Activated CD4-positive, alpha-beta memory T cell treated with anti-CD3 and anti-CD28 coated beads for 36 hours (primary cell): ENCODE data around the gene IL17A. TPM values are rescaled to one million over a fixed set of nuclear protein-coding genes. Genes with fewer than 3 reads are reported as not detected.
"Not testable (repeated sequence)": the region's sequence is repeated elsewhere in the genome, so short reads cannot be mapped to it uniquely, and the experiment has no call there.

Experiments used
- CTCF ChIA-PET: fragments of 350-600 bp; sonication (Branson Sonifier 250); formaldehyde crosslinking; loops from one replicate; lab custom pipeline; 2021; ENCODE audit warnings: antibody characterized with exemption, inconsistent platforms; lab: Charles Lee
- POLR2A ChIA-PET: fragments of 350-600 bp; sonication (Branson Sonifier 250); formaldehyde crosslinking; loops from one replicate; lab custom pipeline; 2021; ENCODE audit warnings: antibody characterized with exemption; lab: Charles Lee
- DNase-seq: peaks from one replicate; pipeline ENCODE4 v3.0.0-alpha.2; 2020
- H3K27ac Mint-ChIP-seq: one replicate; pipeline ENCODE4 v1.8.0; 2021; ENCODE audit warnings: mixed read lengths
- H3K27me3 Mint-ChIP-seq: one replicate; pipeline ENCODE4 v1.8.0; 2021; ENCODE audit warnings: mixed read lengths
- H3K36me3 Mint-ChIP-seq: one replicate; pipeline ENCODE4 v1.8.0; 2021; ENCODE audit warnings: mixed read lengths
- H3K4me1 Mint-ChIP-seq: one replicate; pipeline ENCODE4 v1.8.0; 2021; ENCODE audit warnings: low read depth, mixed read lengths
- H3K4me3 Mint-ChIP-seq: one replicate; pipeline ENCODE4 v1.8.0; 2021; ENCODE audit warnings: mild to moderate bottlenecking, mixed read lengths
- H3K9me3 Mint-ChIP-seq: one replicate; pipeline ENCODE4 v1.8.0; 2021; ENCODE audit warnings: mixed read lengths
- intact Hi-C: fragments of 100-400 bp; cut with micrococcal nuclease; formaldehyde crosslinking; loops from one replicate; pipeline ENCODE4 v1.15.1; 2023
- total RNA-seq, 2 experiments: library from RNA; stranded (reverse); gene quantifications; one replicate each; pipeline ENCODE4 v1.2.3, GENCODE V29; 2021

Gene IL17A
- total RNA-seq, 2 experiments from 2014 or later, result 33.7 to 35.3 TPM

DNA sequence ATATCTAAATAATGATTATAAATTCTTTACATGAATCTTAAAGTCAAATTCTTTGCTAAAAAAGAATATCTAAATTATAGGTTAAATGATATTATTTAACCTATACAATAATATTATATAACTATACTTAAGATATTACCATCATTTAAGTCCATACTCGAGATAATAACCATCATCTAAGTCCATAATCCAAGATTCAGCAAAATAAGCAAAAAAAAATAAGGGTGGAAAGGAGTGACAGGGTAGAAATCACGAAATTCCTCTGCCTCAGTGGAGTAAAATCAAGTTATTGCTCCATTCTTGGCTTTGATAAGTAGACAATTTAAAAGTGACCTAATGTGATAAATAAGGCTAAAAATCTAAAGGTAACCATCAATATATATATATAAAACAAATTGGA lies 9.7 kb downstream of the IL17A start:
- Mint-ChIP-seq H3K4me3 (no peak overlapping the region), H3K27ac (no peak overlapping the region), H3K27me3 (peaks cover 29% of the 10 kb centered on the region), H3K36me3 (no peaks in the 10 kb centered on the region), H3K4me1 (peaks cover under 1% of the 10 kb centered on the region), H3K9me3 (peaks cover 13% of the 10 kb centered on the region)
- ChIA-PET POLR2A (no interaction called here), CTCF (interaction anchor here (0.6 kb wide), 1 partner anchor 11 kb away, joined by 3 read pairs; no protein-coding TSS in a partner anchor)
- DNase-seq, result no peak
- intact Hi-C loops, result no loop called here

DNA sequence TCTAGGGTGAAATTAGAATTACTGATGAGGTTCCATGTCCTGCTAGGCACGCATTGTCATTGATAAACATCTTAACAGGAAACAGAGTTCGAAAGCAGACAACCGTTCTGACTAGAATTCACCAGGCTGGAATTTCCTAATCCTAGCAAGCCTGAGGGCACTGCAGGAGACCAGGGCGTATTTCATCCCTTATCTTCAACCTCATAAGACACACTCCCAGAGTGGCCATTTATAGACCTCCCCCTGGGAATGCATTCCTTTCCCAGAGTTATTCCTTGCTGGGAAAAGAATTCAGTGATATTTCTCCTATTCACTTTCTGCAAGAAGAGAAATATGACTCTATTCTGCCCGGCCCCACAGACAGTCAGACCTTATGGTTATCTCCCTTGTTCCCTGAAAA lies 13.9 kb downstream of the IL17A start:
- H3K4me1 Mint-ChIP-seq, POLR2A ChIA-PET, H3K27ac Mint-ChIP-seq, H3K4me3 Mint-ChIP-seq, DNase-seq, H3K36me3 Mint-ChIP-seq, CTCF ChIA-PET: not testable (repeated sequence)
- Mint-ChIP-seq H3K9me3 (peaks cover 26% of the 10 kb centered on the region), H3K27me3 (peaks cover 23% of the 10 kb centered on the region)
- intact Hi-C loops, result loop anchor here (2.0 kb wide), 1 partner anchor 39 kb away; no protein-coding TSS in a partner anchor

DNA sequence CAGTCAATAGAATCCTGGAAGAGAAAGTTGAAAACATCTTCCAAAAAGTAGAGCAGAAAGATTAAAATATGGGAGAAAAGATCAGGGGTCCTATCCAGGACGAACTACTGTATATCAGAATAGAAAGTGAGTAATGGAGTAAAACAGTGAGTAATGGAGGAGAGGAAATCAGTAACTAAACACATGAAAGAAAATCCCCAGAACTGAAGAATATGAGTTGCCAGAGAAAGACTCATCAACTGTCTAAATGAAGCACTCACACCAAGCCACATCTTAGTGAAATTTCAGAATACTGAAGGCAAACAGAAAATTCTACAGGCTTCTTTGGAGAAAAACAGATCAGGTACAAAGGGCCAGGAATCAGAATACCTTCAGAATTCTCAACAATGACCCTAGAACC lies 14.9 kb downstream of the IL17A start:
- peaks cover 9% of the 10 kb centered on the region for H3K4me1 Mint-ChIP-seq
- no peak for DNase-seq
- intact Hi-C loops, result loop anchor here (1.0 to 2.0 kb wide), 3 partner anchors 9 to 40 kb away; no protein-coding TSS in a partner anchor
- ChIA-PET CTCF (no interaction called here), POLR2A (no interaction called here)
- H3K27me3 Mint-ChIP-seq, result peaks cover 22% of the 10 kb centered on the region
- H3K27ac Mint-ChIP-seq, result peak overlapping the region; percentile 61
- peaks cover 26% of the 10 kb centered on the region for H3K9me3 Mint-ChIP-seq
- no peaks in the 10 kb centered on the region for H3K36me3 Mint-ChIP-seq
- H3K4me3 Mint-ChIP-seq, result no peak overlapping the region

DNA sequence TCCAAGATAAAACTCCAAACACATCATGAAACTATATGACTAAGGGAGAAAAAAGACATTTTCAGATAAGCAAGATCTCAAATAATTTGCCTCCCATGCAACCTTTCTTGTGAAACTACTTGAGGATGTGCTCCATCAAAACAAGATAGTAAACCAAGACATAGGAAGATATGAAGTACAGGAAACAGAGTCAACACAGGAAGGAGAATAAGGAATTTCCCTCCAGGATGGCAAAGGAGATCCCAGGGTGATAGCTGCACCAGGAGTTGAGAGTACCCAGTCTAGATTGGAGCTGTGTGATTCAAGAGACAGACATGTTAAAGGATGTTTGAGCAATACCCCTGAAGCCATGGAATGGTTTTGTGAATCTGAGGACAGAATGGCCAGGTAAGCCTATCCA lies 15.3 kb downstream of the IL17A start:
- no peaks in the 10 kb centered on the region for H3K36me3 Mint-ChIP-seq
- POLR2A ChIA-PET, result no interaction called here

DNA sequence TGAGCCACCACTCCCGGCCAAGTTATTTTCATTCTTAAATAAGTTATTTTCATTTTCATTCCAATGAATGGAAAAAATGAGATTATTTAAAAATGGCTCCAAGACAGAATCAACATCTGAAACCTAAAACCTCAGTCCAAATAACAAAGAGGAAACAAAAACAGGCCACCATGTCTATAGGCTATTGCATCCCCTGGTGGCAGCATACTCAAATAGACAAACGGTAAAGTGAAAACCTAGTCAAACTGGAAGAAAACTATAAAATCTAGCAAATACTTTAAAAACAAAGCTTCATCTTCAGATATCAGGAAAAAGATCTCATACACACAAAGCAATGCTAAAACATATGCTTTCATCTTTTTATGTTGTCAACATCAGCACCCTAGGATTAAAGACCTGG lies 20.9 kb downstream of the IL17A start:
- Mint-ChIP-seq H3K27me3 (peaks cover 22% of the 10 kb centered on the region), H3K4me3 (no peak overlapping the region), H3K4me1 (peaks cover 9% of the 10 kb centered on the region), H3K27ac (no peak overlapping the region), H3K36me3 (no peaks in the 10 kb centered on the region), H3K9me3 (peaks cover 2% of the 10 kb centered on the region)
- POLR2A ChIA-PET, result no interaction called here
- intact Hi-C loops, result no loop called here
- no peak for DNase-seq
- CTCF ChIA-PET, result interaction anchor here (1.6 kb wide), 1 partner anchor 57 kb away, joined by 3 read pairs; no protein-coding TSS in a partner anchor

More for the DNA sequence above, 15.3 kb downstream of the IL17A start:
- no peak for DNase-seq
- Mint-ChIP-seq H3K9me3 (peaks cover 26% of the 10 kb centered on the region), H3K27ac (peak overlapping the region; percentile 61), H3K4me3 (no peak overlapping the region), H3K4me1 (peaks cover 9% of the 10 kb centered on the region), H3K27me3 (peaks cover 22% of the 10 kb centered on the region)
- CTCF ChIA-PET, result no interaction called here
- intact Hi-C loops, result loop anchor here (1.0 to 2.0 kb wide), 3 partner anchors 9 to 41 kb away; no protein-coding TSS in a partner anchor

DNA sequence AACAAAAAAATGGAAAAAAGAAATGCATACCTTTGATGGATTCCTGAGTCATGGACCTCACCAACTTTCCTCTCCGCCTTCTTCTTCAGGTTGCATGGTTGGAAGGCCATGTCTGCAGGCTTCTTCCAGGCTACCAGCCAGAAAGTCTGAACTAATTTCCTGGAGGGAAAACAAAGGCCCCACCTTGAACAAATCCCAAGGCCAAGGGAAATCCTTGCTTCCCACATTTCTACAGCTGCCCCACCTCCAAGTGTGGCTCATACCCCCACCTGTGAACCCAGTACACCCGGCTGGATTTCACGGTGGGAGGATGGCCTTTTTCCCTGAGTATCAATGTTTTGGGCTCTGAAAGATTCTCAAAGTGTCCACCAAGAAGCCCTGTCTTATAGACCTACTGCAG lies 22.4 kb downstream of the IL17A start:
- POLR2A ChIA-PET, result no interaction called here
- Mint-ChIP-seq H3K4me3 (no peak overlapping the region), H3K4me1 (peaks cover 16% of the 10 kb centered on the region), H3K36me3 (no peaks in the 10 kb centered on the region), H3K9me3 (peaks cover 2% of the 10 kb centered on the region), H3K27me3 (peaks cover 29% of the 10 kb centered on the region), H3K27ac (no peak overlapping the region)
- intact Hi-C loops, result loop anchor here (1.0 kb wide), 2 partner anchors 26 to 51 kb away; no protein-coding TSS in a partner anchor
- CTCF ChIA-PET, result interaction anchor here (1.4 to 2.2 kb wide), 3 partner anchors 22 to 55 kb away, joined by 3 to 6 read pairs (median 3); no protein-coding TSS in a partner anchor
- DNase-seq, result no peak

DNA sequence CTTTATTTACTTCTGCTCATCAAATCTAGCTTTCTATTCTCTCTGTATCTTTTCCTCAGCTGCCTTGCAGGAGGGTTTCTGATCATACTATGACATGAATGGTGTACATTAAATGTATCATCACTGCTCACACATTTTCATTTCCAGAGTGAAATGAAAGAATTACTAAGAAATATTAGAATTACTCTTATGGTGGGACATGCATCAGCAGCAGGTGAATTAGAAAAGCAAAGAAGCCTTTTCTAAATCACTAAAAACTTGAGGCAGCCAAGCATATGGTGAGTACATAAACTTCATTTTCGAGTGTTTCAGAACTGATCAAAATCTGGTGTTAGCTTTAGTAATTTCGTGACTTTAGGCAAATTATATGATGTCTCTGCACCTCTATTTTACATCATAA lies 23.6 kb downstream of the IL17A start:
- Mint-ChIP-seq H3K4me3 (no peak overlapping the region), H3K27ac (no peak overlapping the region), H3K27me3 (peaks cover 27% of the 10 kb centered on the region), H3K4me1 (peaks cover 16% of the 10 kb centered on the region), H3K9me3 (peaks cover under 1% of the 10 kb centered on the region), H3K36me3 (no peaks in the 10 kb centered on the region)
- intact Hi-C loops, result loop anchor here (1.0 to 5.0 kb wide), 4 partner anchors 8 to 52 kb away; no protein-coding TSS in a partner anchor
- POLR2A ChIA-PET, result no interaction called here
- no peak for DNase-seq
- CTCF ChIA-PET, result interaction anchor here (0.6 to 3.1 kb wide), 5 partner anchors 18 to 49 kb away, joined by 3 to 19 read pairs (median 5); no protein-coding TSS in a partner anchor

DNA sequence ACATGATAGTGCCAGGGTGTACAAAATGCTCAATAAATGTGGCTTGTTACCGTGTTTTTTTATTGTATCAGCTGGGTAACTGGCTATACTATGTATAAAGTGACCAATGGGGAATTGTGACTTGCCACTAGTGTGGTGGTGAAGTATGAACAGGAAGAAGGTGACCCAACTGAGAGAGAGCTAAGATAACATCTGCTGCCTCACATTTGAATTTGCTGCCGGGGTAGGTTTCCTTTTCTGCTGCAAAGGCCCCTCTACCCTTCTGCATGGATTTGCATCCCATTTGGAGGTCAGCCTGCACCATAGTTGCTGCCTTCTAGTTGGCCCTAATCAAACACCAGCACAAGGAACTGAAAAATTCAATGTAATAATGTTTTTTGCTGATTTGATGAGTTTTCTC lies 24.1 kb downstream of the IL17A start:
- H3K27ac Mint-ChIP-seq, result no peak overlapping the region
- intact Hi-C loops, result loop anchor here (1.0 to 5.0 kb wide), 2 partner anchors 9 to 42 kb away; no protein-coding TSS in a partner anchor
- CTCF ChIA-PET, result interaction anchor here (1.3 to 3.1 kb wide), 4 partner anchors 17 to 50 kb away, joined by 4 to 19 read pairs (median 6); no protein-coding TSS in a partner anchor

DNA sequence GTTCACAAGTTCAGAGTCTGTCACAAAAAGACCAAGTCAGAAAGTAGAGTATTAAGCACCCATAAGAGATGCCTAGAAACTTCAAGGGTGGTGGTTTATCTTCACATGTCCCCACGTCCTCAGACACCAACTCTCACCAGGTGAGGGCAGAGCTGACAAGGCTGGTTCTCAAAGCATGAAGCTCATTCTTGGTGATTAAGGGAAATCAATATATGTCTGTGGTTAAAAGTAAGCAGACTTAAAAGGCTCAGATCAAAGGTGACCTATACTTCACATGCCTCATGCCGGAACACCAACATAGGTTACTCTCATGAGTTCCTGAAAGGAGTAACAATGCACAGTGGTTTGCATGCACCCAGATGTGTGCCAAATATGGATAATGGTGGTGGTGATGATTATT lies 27.0 kb downstream of the IL17A start:
- Mint-ChIP-seq H3K9me3 (no peaks in the 10 kb centered on the region), H3K4me3 (no peak overlapping the region), H3K27me3 (peaks cover 20% of the 10 kb centered on the region), H3K27ac (no peak overlapping the region), H3K4me1 (peaks cover 16% of the 10 kb centered on the region), H3K36me3 (no peaks in the 10 kb centered on the region)
- ChIA-PET POLR2A (no interaction called here), CTCF (interaction anchor here (0.9 to 1.5 kb wide), 7 partner anchors 15 to 50 kb away, joined by 3 to 12 read pairs (median 3); no protein-coding TSS in a partner anchor)
- intact Hi-C loops, result loop anchor here (1.0 to 5.0 kb wide), 5 partner anchors 14 to 51 kb away; no protein-coding TSS in a partner anchor
- peak; percentile 60 for DNase-seq

More for the DNA sequence above, 24.1 kb downstream of the IL17A start:
- no peaks in the 10 kb centered on the region for H3K36me3 Mint-ChIP-seq
- H3K9me3 Mint-ChIP-seq, result no peaks in the 10 kb centered on the region
- no peak for DNase-seq
- H3K4me1 Mint-ChIP-seq, result peaks cover 16% of the 10 kb centered on the region
- H3K27me3 Mint-ChIP-seq, result peaks cover 27% of the 10 kb centered on the region
- POLR2A ChIA-PET, result no interaction called here
- H3K4me3 Mint-ChIP-seq, result no peak overlapping the region

DNA sequence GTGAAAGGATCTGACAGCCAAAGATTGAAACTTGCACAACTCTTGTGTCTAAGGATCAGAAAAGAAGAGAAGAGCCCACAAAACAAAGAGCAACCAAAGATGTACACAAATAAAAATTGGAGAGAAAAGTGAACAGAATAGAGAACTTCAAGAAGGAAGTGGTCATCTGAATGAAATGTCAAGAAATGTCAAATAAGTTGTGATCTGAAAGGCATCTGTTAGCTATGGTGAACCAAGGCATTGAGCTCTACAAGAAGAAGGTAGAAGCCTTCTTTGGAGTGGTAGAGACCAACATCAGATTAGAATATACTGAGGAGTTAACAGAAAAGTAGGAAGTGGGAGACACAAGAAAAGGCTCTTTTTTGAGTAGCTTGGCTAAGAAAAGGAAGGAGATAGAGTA lies 29.6 kb downstream of the IL17A start:
- ChIA-PET CTCF (no interaction called here), POLR2A (no interaction called here)
- H3K27me3 Mint-ChIP-seq, result peaks cover 19% of the 10 kb centered on the region
- no peak overlapping the region for H3K27ac Mint-ChIP-seq
- intact Hi-C loops, result no loop called here
- H3K4me3 Mint-ChIP-seq, result no peak overlapping the region
- H3K9me3 Mint-ChIP-seq, result no peaks in the 10 kb centered on the region
- no peaks in the 10 kb centered on the region for H3K36me3 Mint-ChIP-seq
- DNase-seq, result no peak
- peaks cover 8% of the 10 kb centered on the region for H3K4me1 Mint-ChIP-seq

DNA sequence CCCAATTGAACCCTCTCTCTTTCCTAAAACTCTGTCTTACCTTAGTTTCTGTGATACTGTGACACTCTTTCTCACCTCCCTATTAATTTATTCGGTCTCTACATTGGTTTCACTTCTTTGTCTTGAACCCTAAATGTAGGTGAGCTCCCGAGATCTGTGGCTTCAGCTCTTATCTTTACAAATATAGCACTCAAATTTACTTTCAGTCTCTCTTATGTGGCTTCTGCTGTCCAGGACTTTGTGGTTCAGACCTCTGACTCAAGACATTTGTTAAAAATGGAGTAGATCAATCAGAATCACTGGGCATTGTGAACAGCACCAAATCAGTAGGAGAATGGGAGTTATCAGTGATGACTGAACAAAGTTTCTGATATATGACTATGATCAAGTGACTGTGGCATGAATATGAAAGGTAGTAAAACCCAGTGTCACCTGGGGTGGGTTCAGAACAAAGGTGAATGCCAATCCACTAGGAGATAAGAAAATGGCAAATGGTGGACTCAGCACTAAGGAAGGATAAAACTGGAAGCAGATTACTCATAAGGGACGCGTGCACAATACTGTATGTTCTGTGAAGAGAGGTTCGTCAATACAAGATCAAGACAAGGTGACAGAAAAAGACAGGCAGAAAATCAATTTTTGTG lies 30.9 kb downstream of the IL17A start:
- peaks cover 15% of the 10 kb centered on the region for H3K4me1 Mint-ChIP-seq
- no peak overlapping the region for H3K4me3 Mint-ChIP-seq
- H3K36me3 Mint-ChIP-seq, result no peaks in the 10 kb centered on the region
- H3K27me3 Mint-ChIP-seq, result peaks cover 16% of the 10 kb centered on the region
- intact Hi-C loops, result no loop called here
- CTCF ChIA-PET, result no interaction called here
- no peaks in the 10 kb centered on the region for H3K9me3 Mint-ChIP-seq
- POLR2A ChIA-PET, result interaction anchor here (1.0 kb wide), 1 partner anchor 300 kb away, joined by 3 read pairs; no protein-coding TSS in a partner anchor
- DNase-seq, result no peak
- no peak overlapping the region for H3K27ac Mint-ChIP-seq

DNA sequence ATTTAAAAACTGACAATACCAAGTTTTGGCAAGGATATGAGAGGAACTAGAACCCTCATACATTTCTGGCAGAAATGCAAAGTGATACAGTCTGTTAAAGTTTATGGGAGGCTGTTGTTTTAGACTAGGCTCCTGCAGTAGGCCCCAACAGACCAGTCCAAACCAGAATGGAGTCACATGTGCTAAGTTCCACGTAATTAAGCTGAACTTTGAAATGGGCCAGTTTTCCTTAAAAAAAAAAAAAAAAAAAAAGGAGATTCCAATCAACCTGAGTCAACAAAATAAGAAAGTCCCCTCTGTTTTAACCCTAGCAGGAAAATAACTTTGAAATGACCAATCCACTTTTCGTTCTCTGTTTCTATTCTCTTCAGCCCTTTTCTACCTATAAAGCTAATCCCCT lies 31.6 kb downstream of the IL17A start:
- Mint-ChIP-seq H3K4me3 (no peak overlapping the region), H3K27ac (no peak overlapping the region)

More for the DNA sequence above, 31.6 kb downstream of the IL17A start:
- no peak for DNase-seq
- intact Hi-C loops, result no loop called here
- peaks cover 13% of the 10 kb centered on the region for H3K27me3 Mint-ChIP-seq
- ChIA-PET POLR2A (no interaction called here), CTCF (interaction anchor here (0.9 kb wide), 1 partner anchor 17 kb away, joined by 4 read pairs; no protein-coding TSS in a partner anchor)
- no peaks in the 10 kb centered on the region for H3K36me3 Mint-ChIP-seq
- no peaks in the 10 kb centered on the region for H3K9me3 Mint-ChIP-seq
- H3K4me1 Mint-ChIP-seq, result peaks cover 12% of the 10 kb centered on the region
